ENCODE measurements around the gene CLEC2L.

Gene CLEC2L

DNA sequence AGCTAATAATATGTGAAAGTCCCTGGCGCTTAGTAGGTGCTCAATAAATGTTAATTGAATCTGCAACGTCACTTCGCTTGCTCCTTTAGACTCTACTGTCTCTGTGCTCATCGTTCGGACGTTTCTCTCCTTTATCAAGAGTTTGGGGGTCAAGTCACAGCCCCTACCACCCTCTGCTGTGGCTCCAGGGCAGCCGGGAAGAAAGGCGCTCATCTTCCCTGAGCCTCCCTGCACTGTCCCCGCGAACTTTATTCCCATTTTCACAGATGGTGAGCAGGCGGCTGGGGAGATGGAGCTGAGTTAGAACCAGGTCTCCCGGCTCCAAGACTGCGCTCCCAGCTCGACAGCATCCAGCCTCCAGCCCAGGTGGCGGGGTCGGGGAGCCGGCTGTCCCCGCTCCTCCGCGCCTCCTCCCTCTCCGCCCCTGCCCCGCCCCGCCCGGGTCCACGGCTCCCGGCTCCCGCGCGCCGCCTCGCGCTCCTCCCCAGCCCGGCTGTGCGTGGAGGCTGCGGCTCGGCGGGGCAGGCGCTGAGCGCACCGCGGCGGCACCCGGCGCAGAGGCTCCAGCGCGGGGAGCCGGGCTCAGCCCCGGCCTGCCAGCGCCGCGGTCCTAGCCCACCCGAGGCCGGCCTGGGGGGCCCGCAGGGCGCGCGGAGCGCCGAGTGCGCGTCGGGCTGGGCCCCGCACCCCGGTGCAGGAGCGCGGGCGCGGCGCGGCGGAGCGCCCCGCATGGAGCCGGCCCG, at the start of gene CLEC2L:
TSS of gene CLEC2L (plus strand) at position 487 of the 743 bp plus-strand sequence. CDS start at position 730, 243 bp downstream.
- no peaks in the 10 kb centered on the region for H3K36me3 ChIP-seq (ENCODE audit: control insufficient read depth, insufficient read depth, low read length)
- H3K9ac ChIP-seq (ENCODE audit: low read length), result no peak within 1 kb of the TSS
- no peak within 1 kb of the TSS for H3K27ac ChIP-seq (ENCODE audit: low read depth, low read length)
- H3K4me1 ChIP-seq (ENCODE audit: control insufficient read depth, insufficient read depth, low read length), result peaks cover 2% of the 10 kb centered on the region
- peaks cover 6% of the 10 kb centered on the region for H3K27me3 ChIP-seq (ENCODE audit: control insufficient read depth, insufficient read depth, low read length)
- H3K4me3 ChIP-seq (ENCODE audit: low read length), result peak within 1 kb of the TSS; percentile 9

DNA sequence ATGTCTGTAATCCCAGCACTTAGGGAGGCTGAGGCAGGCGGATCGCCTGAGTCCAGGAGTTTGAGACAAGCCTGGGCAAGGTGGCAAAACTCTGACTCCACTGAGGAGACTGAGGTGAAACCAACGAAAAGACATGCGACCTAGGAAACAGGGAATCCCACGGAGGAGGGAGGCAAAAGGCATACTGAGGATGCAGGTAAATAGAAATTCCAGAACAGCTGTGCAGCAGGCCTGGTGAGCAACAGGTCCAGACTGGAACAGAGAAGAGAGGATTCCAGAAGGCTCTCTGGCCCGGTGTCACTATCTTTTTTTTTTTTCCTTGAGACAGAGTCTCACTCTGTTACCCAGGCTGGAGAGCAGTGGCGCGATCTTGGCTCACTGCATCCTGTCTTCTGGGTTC, 47.3 kb upstream of the CLEC2L start:
- Histone ChIP-seq H3K27ac (ENCODE audit: low read depth, low read length) (no peak overlapping the region), H3K36me3 (ENCODE audit: control insufficient read depth, insufficient read depth, low read length) (no peaks in the 10 kb centered on the region), H3K4me3 (ENCODE audit: low read length) (no peak overlapping the region), H3K4me1 (ENCODE audit: control insufficient read depth, insufficient read depth, low read length) (no peaks in the 10 kb centered on the region), H3K27me3 (ENCODE audit: control insufficient read depth, insufficient read depth, low read length) (no peaks in the 10 kb centered on the region), H3K9ac (ENCODE audit: low read length) (no peak overlapping the region)

DNA sequence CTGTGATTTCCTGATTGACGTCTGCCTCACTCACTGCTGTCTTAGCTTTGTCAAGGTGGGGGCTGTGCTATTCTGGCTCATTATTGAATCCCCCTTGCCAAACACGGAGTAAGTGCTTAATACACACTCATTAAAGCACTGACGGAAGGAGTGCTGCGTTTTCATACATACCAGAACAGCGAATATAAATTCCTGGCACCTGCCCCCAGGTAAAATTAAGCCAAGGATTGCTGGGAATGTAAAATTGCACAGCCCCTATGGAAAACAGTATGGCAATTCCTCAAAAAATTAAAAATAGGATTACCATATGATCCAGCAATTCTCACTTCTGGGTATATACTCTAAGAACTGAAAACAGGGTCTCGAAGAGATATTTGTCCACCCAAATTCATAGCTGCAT, 46.6 kb upstream of the CLEC2L start:
- no peak overlapping the region for H3K9ac ChIP-seq (ENCODE audit: low read length)
- H3K27me3 ChIP-seq (ENCODE audit: control insufficient read depth, insufficient read depth, low read length), result peaks cover under 1% of the 10 kb centered on the region
- no peaks in the 10 kb centered on the region for H3K36me3 ChIP-seq (ENCODE audit: control insufficient read depth, insufficient read depth, low read length)
- H3K4me1 ChIP-seq (ENCODE audit: control insufficient read depth, insufficient read depth, low read length), result no peaks in the 10 kb centered on the region
- H3K27ac ChIP-seq (ENCODE audit: low read depth, low read length), result no peak overlapping the region
- no peak overlapping the region for H3K4me3 ChIP-seq (ENCODE audit: low read length)

DNA sequence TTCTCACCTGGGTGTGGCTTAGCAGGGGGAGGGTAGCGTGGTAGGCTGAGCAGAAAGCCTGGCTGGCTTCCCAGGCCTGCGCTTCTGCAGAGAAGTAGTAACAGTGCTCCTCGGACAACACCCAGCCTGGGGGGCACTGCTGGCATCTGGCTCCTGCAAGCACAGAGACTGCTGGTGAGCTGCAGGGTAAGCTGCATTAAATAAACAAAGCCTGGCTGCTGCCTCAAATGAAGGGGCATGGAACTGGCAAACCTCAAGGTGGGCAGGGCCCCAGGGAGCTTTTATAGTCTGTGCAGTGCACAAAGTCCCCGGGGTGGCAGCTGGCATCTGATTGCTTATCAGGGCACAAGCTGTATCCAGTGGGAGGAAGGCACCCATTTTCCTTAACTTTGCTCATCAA, 43.9 kb upstream of the CLEC2L start:
- H3K9ac ChIP-seq (ENCODE audit: low read length), result no peak overlapping the region
- no peak overlapping the region for H3K27ac ChIP-seq (ENCODE audit: low read depth, low read length)
- no peaks in the 10 kb centered on the region for H3K36me3 ChIP-seq (ENCODE audit: control insufficient read depth, insufficient read depth, low read length)
- no peak overlapping the region for H3K4me3 ChIP-seq (ENCODE audit: low read length)
- H3K4me1 ChIP-seq (ENCODE audit: control insufficient read depth, insufficient read depth, low read length), result no peaks in the 10 kb centered on the region
- peaks cover 10% of the 10 kb centered on the region for H3K27me3 ChIP-seq (ENCODE audit: control insufficient read depth, insufficient read depth, low read length)

DNA sequence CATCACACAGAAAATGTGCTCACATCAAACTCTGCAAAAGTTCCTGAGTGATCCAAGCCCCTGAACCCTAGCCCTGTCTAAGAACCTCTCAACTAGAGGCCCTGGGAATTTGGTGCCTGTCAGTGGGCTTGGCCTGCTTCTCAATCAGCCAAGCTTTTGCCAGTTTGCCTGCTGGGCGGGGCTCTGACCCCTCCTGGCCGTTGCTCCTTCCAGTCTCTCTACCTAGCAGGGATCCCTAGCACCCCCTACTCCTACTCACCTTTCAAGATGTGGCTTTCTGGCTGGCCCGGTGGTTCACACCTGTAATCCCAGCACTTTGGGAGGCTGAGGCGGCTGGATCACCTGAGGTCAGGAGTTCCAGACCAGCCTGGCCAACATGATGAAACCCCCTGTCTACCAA, 42.1 kb upstream of the CLEC2L start:
- Histone ChIP-seq H3K36me3 (ENCODE audit: control insufficient read depth, insufficient read depth, low read length) (no peaks in the 10 kb centered on the region), H3K27ac (ENCODE audit: low read depth, low read length) (no peak overlapping the region), H3K4me1 (ENCODE audit: control insufficient read depth, insufficient read depth, low read length) (no peaks in the 10 kb centered on the region), H3K27me3 (ENCODE audit: control insufficient read depth, insufficient read depth, low read length) (peaks cover 10% of the 10 kb centered on the region), H3K4me3 (ENCODE audit: low read length) (no peak overlapping the region), H3K9ac (ENCODE audit: low read length) (no peak overlapping the region)

DNA sequence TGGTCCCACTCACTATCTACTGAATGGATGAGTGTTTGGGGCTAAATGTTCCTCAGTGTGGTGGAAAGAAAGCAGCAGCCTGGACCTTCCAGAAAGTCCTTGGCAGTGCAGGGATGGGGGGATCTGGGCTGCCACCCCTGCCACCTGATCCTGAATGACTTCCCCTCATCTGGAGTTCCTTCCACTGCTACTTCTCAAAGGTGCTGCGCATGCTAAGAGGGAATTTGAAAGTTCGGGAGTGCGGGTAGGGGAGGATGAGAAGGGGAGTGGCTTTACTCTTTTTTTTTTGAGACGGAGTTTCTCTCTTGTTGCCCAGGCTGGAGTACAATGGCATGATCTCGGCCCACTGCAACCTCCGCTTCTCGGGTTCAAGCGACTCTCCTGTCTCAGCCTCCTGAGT, 41.4 kb upstream of the CLEC2L start:
- no peak overlapping the region for H3K27ac ChIP-seq (ENCODE audit: low read depth, low read length)
- H3K36me3 ChIP-seq (ENCODE audit: control insufficient read depth, insufficient read depth, low read length), result no peaks in the 10 kb centered on the region
- H3K4me3 ChIP-seq (ENCODE audit: low read length), result no peak overlapping the region
- H3K4me1 ChIP-seq (ENCODE audit: control insufficient read depth, insufficient read depth, low read length), result no peaks in the 10 kb centered on the region
- H3K9ac ChIP-seq (ENCODE audit: low read length), result no peak overlapping the region
- peaks cover 10% of the 10 kb centered on the region for H3K27me3 ChIP-seq (ENCODE audit: control insufficient read depth, insufficient read depth, low read length)

DNA sequence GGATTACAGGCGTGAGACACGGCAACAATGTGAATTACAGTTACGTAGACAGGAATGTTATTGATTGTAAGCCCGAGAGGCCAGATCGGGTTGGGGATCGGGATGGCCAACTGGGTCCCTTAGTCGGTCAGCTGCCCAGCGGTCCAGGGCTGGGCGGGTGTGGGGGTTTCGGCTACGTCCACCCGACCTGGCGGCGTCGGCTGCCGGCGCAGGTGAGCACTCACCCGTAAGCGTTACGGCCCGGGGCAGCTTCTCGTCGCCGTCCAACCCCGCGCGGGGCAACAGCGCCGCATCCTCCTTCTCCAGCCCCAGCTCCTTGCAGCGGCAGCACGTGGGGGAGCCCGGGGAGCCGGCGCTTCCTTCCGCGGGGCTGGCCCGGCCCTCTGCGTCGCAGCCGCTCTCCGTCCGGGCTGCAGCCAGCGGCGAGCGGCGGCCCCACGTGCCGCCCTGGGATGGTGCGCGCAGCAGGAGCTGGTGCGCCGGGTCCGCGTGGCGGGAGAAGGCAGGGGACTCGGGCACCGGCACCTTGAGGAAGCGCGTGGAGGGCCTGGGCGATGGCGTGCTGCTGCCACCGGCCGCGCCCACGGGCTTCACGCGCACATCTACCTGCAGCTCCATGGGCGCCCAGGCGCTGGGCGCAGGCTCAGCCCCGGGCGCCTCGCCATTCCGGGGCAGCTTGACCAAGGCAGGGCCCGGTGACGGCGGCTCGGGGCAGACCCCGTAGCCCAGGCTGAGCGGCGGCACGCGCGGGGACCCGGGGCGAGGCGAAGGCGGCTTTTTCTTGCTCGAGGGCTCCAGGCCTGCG, 40.6 kb upstream of the CLEC2L start:
- peaks cover 10% of the 10 kb centered on the region for H3K27me3 ChIP-seq (ENCODE audit: control insufficient read depth, insufficient read depth, low read length)
- H3K9ac ChIP-seq (ENCODE audit: low read length), result no peak overlapping the region
- H3K36me3 ChIP-seq (ENCODE audit: control insufficient read depth, insufficient read depth, low read length), result no peaks in the 10 kb centered on the region
- H3K4me1 ChIP-seq (ENCODE audit: control insufficient read depth, insufficient read depth, low read length), result no peaks in the 10 kb centered on the region
- no peak overlapping the region for H3K27ac ChIP-seq (ENCODE audit: low read depth, low read length)
- H3K4me3 ChIP-seq (ENCODE audit: low read length), result peak overlapping the region; percentile 27

DNA sequence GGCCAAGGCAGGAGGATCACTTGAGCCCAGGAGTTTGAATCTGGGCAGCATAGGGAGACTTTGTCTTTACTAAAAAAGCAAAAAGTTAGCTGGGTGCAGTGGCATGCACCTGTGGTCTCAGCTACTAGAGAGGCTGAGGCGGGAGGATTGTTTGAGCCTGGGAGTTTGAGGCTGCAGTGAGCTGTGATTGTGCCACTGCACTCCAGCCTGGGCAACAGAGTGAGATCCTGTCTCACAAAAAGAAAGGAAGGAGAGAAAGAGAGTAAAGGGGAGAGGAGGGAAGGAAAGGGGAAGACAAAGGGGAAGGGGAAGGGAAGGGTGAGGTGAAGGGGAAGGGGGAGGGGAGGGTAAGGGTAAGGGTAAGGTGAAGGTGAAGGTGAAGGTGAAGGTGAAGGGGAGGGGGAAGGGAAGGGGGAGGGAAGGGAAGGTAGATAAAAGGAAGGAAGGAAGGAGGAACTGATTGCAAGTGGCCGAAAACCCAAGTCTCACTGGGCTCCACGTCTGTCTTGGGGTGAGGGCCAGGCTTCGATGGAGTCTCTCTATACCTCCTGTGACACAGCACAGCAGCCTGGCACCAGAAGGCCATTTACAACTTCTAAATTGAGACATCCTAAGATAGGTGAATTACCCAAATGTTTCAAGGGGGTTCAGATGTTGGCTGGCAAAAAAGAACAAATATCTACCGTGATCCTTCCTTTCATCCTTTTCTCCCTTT, 36.0 kb upstream of the CLEC2L start:
- Histone ChIP-seq H3K4me3 (ENCODE audit: low read length) (no peak overlapping the region), H3K9ac (ENCODE audit: low read length) (no peak overlapping the region), H3K27ac (ENCODE audit: low read depth, low read length) (no peak overlapping the region), H3K36me3 (ENCODE audit: control insufficient read depth, insufficient read depth, low read length) (no peaks in the 10 kb centered on the region), H3K27me3 (ENCODE audit: control insufficient read depth, insufficient read depth, low read length) (peaks cover 6% of the 10 kb centered on the region), H3K4me1 (ENCODE audit: control insufficient read depth, insufficient read depth, low read length) (no peaks in the 10 kb centered on the region)

DNA sequence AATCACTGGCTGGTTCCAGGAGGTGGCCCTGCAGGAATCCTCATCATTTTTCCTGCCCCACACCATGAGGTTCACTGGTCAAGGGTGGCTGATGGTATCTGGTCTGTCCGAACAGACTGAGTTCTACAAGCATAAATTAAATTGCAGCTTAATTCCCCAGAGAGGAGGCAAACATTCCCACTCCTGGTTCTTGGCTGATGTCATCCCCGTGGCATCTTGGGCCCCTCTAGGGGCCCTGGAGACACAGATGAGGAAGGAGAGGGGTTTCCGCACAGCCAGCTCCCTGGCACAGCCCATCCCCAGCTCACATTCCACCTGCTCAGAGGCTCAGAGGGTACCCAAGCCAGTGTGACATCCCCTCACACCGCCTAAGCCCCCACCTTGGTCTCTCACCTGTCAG, 34.7 kb upstream of the CLEC2L start:
- Histone ChIP-seq H3K36me3 (ENCODE audit: control insufficient read depth, insufficient read depth, low read length) (no peaks in the 10 kb centered on the region), H3K9ac (ENCODE audit: low read length) (no peak overlapping the region), H3K4me1 (ENCODE audit: control insufficient read depth, insufficient read depth, low read length) (no peaks in the 10 kb centered on the region), H3K27ac (ENCODE audit: low read depth, low read length) (no peak overlapping the region), H3K4me3 (ENCODE audit: low read length) (no peak overlapping the region), H3K27me3 (ENCODE audit: control insufficient read depth, insufficient read depth, low read length) (peaks cover 2% of the 10 kb centered on the region)

DNA sequence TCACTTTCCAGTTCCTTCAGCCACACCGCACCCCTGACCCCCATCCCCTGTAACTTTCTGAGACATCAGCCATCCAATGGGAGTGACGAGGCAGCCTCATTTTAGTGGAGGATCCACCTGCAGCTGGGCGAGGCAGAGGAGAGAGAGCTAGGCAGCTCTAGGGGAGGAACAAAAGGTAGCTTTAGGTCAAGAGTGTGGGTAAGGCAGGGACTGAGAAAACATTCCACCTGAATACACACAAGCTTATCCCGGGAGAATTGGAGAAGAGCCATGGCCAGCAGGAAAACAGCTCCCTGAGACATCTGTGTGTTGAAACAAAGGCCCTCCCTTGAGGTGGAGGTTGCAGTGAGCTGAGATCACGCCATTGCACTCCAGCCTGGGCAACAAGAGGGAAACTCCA, 33.4 kb upstream of the CLEC2L start:
- Histone ChIP-seq H3K36me3 (ENCODE audit: control insufficient read depth, insufficient read depth, low read length) (no peaks in the 10 kb centered on the region), H3K27me3 (ENCODE audit: control insufficient read depth, insufficient read depth, low read length) (no peaks in the 10 kb centered on the region), H3K9ac (ENCODE audit: low read length) (no peak overlapping the region), H3K4me3 (ENCODE audit: low read length) (no peak overlapping the region), H3K27ac (ENCODE audit: low read depth, low read length) (no peak overlapping the region), H3K4me1 (ENCODE audit: control insufficient read depth, insufficient read depth, low read length) (no peaks in the 10 kb centered on the region)

DNA sequence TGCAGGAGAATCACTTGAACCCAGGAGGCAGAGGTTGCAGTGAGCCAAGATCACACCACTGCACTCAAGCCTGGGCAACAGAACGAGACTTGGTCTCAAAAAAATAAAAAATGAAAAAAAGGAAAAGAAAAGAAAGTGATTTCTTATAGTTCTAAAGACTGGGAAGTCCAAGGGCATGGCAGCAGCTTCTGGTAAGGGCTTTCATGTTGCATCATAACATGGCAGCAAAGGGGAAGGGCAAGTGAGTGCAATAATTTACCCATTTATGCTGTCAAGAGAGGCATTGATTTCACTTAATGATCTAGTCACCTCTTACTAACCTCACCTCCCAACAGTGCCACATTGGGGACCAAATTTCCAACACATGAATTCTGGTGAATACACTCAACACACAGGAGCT, 31.2 kb upstream of the CLEC2L start:
- Histone ChIP-seq H3K9ac (ENCODE audit: low read length) (no peak overlapping the region), H3K27me3 (ENCODE audit: control insufficient read depth, insufficient read depth, low read length) (no peaks in the 10 kb centered on the region), H3K36me3 (ENCODE audit: control insufficient read depth, insufficient read depth, low read length) (no peaks in the 10 kb centered on the region), H3K4me3 (ENCODE audit: low read length) (no peak overlapping the region), H3K4me1 (ENCODE audit: control insufficient read depth, insufficient read depth, low read length) (no peaks in the 10 kb centered on the region), H3K27ac (ENCODE audit: low read depth, low read length) (no peak overlapping the region)

DNA sequence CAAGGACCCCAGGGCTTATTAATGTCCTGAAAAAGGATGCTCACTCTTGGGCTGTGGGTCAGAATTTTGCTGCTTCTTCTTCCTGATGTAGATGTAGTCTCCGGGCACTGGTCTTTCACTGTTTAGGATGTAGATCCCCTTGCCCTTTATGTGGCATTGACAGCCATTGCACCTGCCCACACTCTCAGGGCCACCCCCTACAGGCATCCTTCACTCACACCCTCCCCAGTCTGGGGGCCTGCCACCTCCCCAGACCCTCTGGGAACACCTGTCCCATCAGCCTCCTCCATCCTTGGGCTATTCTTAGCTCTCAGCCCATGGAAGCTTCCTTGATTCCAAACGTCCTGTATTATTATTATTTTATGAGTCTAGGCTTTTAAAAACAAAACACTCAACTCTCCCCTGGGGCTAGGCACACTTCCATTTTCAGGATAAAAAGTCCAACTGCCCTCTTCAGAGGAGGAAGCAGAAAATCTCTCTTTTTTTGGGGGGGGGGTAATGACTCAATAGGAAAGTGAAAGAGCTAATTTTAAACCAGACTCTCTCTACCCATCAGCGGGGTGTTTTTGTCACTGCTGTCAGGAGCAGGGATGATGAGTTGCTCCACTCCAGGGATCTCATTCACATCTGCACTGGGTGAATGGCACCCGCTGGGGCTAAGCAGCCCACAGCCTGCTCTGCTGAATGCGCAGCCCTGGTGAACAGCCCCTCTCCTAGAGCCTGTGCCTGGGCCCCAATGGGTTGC, 28.5 kb upstream of the CLEC2L start:
- Histone ChIP-seq H3K36me3 (ENCODE audit: control insufficient read depth, insufficient read depth, low read length) (no peaks in the 10 kb centered on the region), H3K9ac (ENCODE audit: low read length) (no peak overlapping the region), H3K4me3 (ENCODE audit: low read length) (no peak overlapping the region), H3K27ac (ENCODE audit: low read depth, low read length) (no peak overlapping the region), H3K4me1 (ENCODE audit: control insufficient read depth, insufficient read depth, low read length) (no peaks in the 10 kb centered on the region), H3K27me3 (ENCODE audit: control insufficient read depth, insufficient read depth, low read length) (no peaks in the 10 kb centered on the region)
